Astrocyte (in vitro differentiated cells and primary cell): ENCODE results near the gene SLC2A2. TPM values are rescaled to one million over a fixed set of nuclear protein-coding genes. Genes with fewer than 3 reads are reported as not detected.

Source experiments
- DNase-seq: peaks from one replicate; pipeline ENCODE4 v3.0.0-alpha.2; 2010; ENCODE audit warnings: low read depth
- FAIRE-seq: peaks from 2 replicates; lab custom pipeline; 2011; peaks lifted over from hg19 to GRCh38; lab: Jason Lieb, UNC
- H2AFZ ChIP-seq: 2 replicates; pipeline ENCODE4 v1.6.0; 2012; ENCODE audit warnings: low read depth, low read length, inconsistent platforms
- H3K27ac ChIP-seq: 2 replicates; pipeline ENCODE4 v1.5.1; 2011; ENCODE audit warnings: low read depth, low read length, inconsistent platforms
- H3K27me3 ChIP-seq: 2 replicates; pipeline ENCODE4 v1.6.0; 2011; ENCODE audit warnings: low read length, inconsistent platforms; ENCODE audit not compliant: insufficient read depth
- H3K36me3 ChIP-seq: 2 replicates; pipeline ENCODE4 v1.5.1; 2011; ENCODE audit warnings: low read length, inconsistent platforms; ENCODE audit not compliant: insufficient read depth
- H3K4me1 ChIP-seq: 2 replicates; pipeline ENCODE4 v1.5.1; 2011; ENCODE audit warnings: low read length, inconsistent platforms; ENCODE audit not compliant: insufficient read depth
- H3K4me2 ChIP-seq: 2 replicates; pipeline ENCODE4 v1.6.0; 2012; ENCODE audit warnings: low read length, inconsistent platforms
- H3K4me3 ChIP-seq: 2 replicates; pipeline ENCODE4 v1.5.1; 2011; ENCODE audit warnings: low read depth, mild to moderate bottlenecking, low read length, inconsistent platforms; ENCODE audit not compliant: insufficient read depth
- H3K79me2 ChIP-seq: 2 replicates; pipeline ENCODE4 v1.6.0; 2012; ENCODE audit warnings: mild to moderate bottlenecking, low read length, inconsistent platforms; ENCODE audit not compliant: insufficient read depth
- H3K9ac ChIP-seq: 2 replicates; pipeline ENCODE4 v1.6.0; 2012; ENCODE audit warnings: mild to moderate bottlenecking, low read length, inconsistent platforms
- H3K9me3 ChIP-seq: 2 replicates; pipeline ENCODE4 v1.5.1; 2012; ENCODE audit warnings: low read depth, mild to moderate bottlenecking, low read length, inconsistent platforms; ENCODE audit not compliant: insufficient read depth
- H4K20me1 ChIP-seq: 2 replicates; pipeline ENCODE4 v1.6.0; 2012; ENCODE audit warnings: low read length, inconsistent platforms; ENCODE audit not compliant: insufficient read depth
- H3K27ac Mint-ChIP-seq: one replicate; pipeline ENCODE4 v1.8.0; 2021; ENCODE audit warnings: mild to moderate bottlenecking, mixed read lengths; ENCODE audit not compliant: unreplicated experiment
- H3K27me3 Mint-ChIP-seq: one replicate; pipeline ENCODE4 v1.8.0; 2021; ENCODE audit warnings: low read depth, mixed read lengths; ENCODE audit not compliant: unreplicated experiment
- H3K36me3 Mint-ChIP-seq: one replicate; pipeline ENCODE4 v1.8.0; 2021; ENCODE audit warnings: low read depth, mixed read lengths; ENCODE audit not compliant: unreplicated experiment
- H3K4me1 Mint-ChIP-seq: one replicate; pipeline ENCODE4 v1.8.0; 2021; ENCODE audit warnings: low read depth, mixed read lengths; ENCODE audit not compliant: unreplicated experiment
- H3K4me3 Mint-ChIP-seq: one replicate; pipeline ENCODE4 v1.8.0; 2021; ENCODE audit warnings: mild to moderate bottlenecking, moderate library complexity, mixed read lengths; ENCODE audit not compliant: unreplicated experiment
- H3K9me3 Mint-ChIP-seq: one replicate; pipeline ENCODE4 v1.8.0; 2021; ENCODE audit warnings: mild to moderate bottlenecking, mixed read lengths; ENCODE audit not compliant: unreplicated experiment
- CTCF ChIP-seq: IDR thresholded peaks from 2 replicates; pipeline ENCODE4 v1.5.1; 2011; ENCODE audit warnings: low read depth, mild to moderate bottlenecking, inconsistent platforms, low read length, moderate library complexity; ENCODE audit not compliant: insufficient read depth
- EZH2 ChIP-seq: IDR thresholded peaks from 2 replicates; pipeline ENCODE4 v1.6.1; 2012; ENCODE audit warnings: mild to moderate bottlenecking, low read length, inconsistent platforms; ENCODE audit not compliant: insufficient read depth
- total RNA-seq: library from RNA; stranded (reverse); gene quantifications from 2 replicates; pipeline ENCODE4 v1.2.1, GENCODE V29; 2021

SLC2A2 gene
- total RNA-seq, 1 donor from 2014 or later, result not detected

GRCh38 chr3:170980399-170980798, 46.1 kb downstream of the SLC2A2 start:
- TF ChIP-seq CTCF (no peak), EZH2 (no peak)
- Mint-ChIP-seq H3K4me3 (no peak overlapping the region), H3K27me3 (no peaks in the 10 kb centered on the region), H3K9me3 (peaks cover 7% of the 10 kb centered on the region), H3K36me3 (peaks cover 3% of the 10 kb centered on the region), H3K4me1 (peaks cover 5% of the 10 kb centered on the region), H3K27ac (no peak overlapping the region)
- H3K4me1 ChIP-seq, result no peaks in the 10 kb centered on the region
- H2AFZ ChIP-seq, result no peak overlapping the region
- DNase-seq (no peak), FAIRE-seq (no peak)
- H3K9me3 ChIP-seq, result no peaks in the 10 kb centered on the region
- no peak overlapping the region for H3K4me2 ChIP-seq
- no peaks in the 10 kb centered on the region for H4K20me1 ChIP-seq
- no peaks in the 10 kb centered on the region for H3K79me2 ChIP-seq
- H3K27ac ChIP-seq, result no peak overlapping the region
- no peaks in the 10 kb centered on the region for H3K36me3 ChIP-seq
- no peak overlapping the region for H3K4me3 ChIP-seq
- no peak overlapping the region for H3K9ac ChIP-seq
- no peaks in the 10 kb centered on the region for H3K27me3 ChIP-seq

DNA sequence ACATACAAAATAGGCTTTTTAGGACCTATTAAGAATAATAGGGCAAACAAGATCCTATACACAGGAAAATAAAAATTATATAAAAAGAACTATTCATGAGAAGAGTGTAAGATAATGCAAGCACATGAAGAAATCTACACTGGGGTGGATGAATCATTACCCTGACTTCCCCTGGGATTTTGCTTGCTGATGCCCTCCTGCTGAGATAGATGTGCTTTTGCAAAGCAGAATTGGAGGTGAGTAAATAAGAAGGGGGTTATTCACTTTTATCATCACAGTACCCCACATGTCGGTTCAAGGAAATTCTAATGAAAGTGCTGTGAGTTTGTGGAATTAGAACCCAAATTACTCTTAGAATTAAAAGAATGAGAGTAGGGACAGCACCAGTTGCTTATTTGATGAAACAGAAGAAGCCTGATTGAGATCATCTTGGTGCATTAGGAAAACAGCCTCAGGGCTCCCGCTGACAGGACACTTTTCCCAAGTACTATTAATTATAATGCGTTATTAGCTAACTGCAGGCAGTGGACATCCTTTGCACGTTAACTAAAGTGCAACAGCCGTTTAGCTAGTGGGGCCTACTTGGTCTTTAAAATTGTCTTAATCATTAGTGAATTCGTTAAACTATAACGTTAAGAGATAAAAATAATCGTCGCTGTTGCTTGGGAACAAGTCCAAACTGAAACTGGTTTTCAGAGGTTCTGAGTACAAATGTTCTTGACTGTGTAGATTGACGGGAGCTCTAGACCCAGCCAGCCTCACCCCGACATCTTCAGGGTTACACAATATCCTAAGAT, 48.4 kb downstream of the SLC2A2 start:
- Mint-ChIP-seq H3K4me1 (peaks cover 5% of the 10 kb centered on the region), H3K27ac (no peak overlapping the region), H3K9me3 (no peaks in the 10 kb centered on the region), H3K27me3 (peaks cover 12% of the 10 kb centered on the region), H3K4me3 (no peak overlapping the region), H3K36me3 (no peaks in the 10 kb centered on the region)
- no peaks in the 10 kb centered on the region for H3K4me1 ChIP-seq
- H3K4me2 ChIP-seq, result no peak overlapping the region
- H3K4me3 ChIP-seq, result no peak overlapping the region
- H3K9ac ChIP-seq, result no peak overlapping the region
- no peaks in the 10 kb centered on the region for H3K27me3 ChIP-seq
- no peak overlapping the region for H2AFZ ChIP-seq
- no peaks in the 10 kb centered on the region for H3K36me3 ChIP-seq
- H3K9me3 ChIP-seq, result no peaks in the 10 kb centered on the region
- DNase-seq (no peak), FAIRE-seq (no peak)
- TF ChIP-seq EZH2, result no peak
- TF ChIP-seq CTCF, result no peak
- H4K20me1 ChIP-seq, result no peaks in the 10 kb centered on the region
- no peaks in the 10 kb centered on the region for H3K79me2 ChIP-seq
- H3K27ac ChIP-seq, result no peak overlapping the region

DNA sequence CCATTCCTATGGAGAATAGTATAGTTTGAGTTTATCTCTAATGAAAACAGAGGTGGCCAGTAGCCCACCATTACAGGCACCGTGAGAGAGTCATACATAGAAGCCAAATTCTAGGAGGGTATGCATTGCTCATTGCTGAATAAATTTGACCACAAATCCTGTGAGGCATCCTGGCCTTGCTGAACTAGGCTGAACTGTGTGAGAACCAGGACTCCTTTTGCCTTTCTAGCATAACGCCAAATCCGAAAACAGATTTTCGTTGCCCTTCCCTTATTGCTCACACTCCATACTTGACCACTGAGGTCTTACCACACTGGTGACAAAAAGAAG, 50.4 kb downstream of the SLC2A2 start:
- Histone ChIP-seq H3K36me3 (no peaks in the 10 kb centered on the region), H3K9me3 (no peaks in the 10 kb centered on the region), H3K79me2 (no peaks in the 10 kb centered on the region), H3K27me3 (no peaks in the 10 kb centered on the region), H4K20me1 (no peaks in the 10 kb centered on the region), H3K4me2 (no peak overlapping the region), H3K27ac (no peak overlapping the region), H3K4me1 (no peaks in the 10 kb centered on the region), H2AFZ (no peak overlapping the region), H3K4me3 (no peak overlapping the region), H3K9ac (no peak overlapping the region)
- no peak for TF ChIP-seq EZH2
- TF ChIP-seq CTCF, result no peak
- Mint-ChIP-seq H3K4me3 (no peak overlapping the region), H3K27ac (no peak overlapping the region), H3K4me1 (peaks cover 5% of the 10 kb centered on the region), H3K27me3 (peaks cover 17% of the 10 kb centered on the region), H3K9me3 (no peaks in the 10 kb centered on the region), H3K36me3 (no peaks in the 10 kb centered on the region)
- no peak for FAIRE-seq
- no peak for DNase-seq
